GM12878 (cell line): ENCODE results near the gene FAM110C. TPM values are rescaled to one million over a fixed set of nuclear protein-coding genes. Genes with fewer than 3 reads are reported as not detected.
"Not testable (repeated sequence)": the region's sequence is repeated elsewhere in the genome, so short reads cannot be mapped to it uniquely, and the experiment has no call there.

Experiments
- ATAC-seq: fragments of 200-7000 bp; cut with Tn5 transposase; 3 replicates; pipeline ENCODE4 v1.9.1; 2020; ENCODE audit warnings: mild to moderate bottlenecking, moderate library complexity
- BruUV-seq: library from RNA; stranded (reverse); fragments of 400-500 nt; replicated peaks from 2 replicates; lab custom pipeline; 2021; lab: Mats Ljungman, UMichigan
- CTCF ChIA-PET: fragments of 300-600 bp; sonication (Branson Sonifier 250); formaldehyde crosslinking; extraction: SDS; loops from one replicate; lab custom pipeline; 2021; ENCODE audit warnings: inconsistent platforms; lab: Yijun Ruan, JAX
- POLR2A ChIA-PET: fragments of 350-600 bp; formaldehyde crosslinking; extraction: SDS; loops from one replicate; lab custom pipeline; 2021; ENCODE audit warnings: inconsistent platforms; lab: Charles Lee
- RAD21 ChIA-PET: fragments of 300-600 bp; sonication (Branson Sonifier 250); formaldehyde crosslinking; loops from one replicate; lab custom pipeline; 2023; ENCODE audit warnings: antibody characterized with exemption; ENCODE audit not compliant: unreplicated experiment; lab: Charles Lee
- SMC1A ChIA-PET: fragments of 300-600 bp; sonication (Branson Sonifier 250); formaldehyde crosslinking; loops from one replicate; lab custom pipeline; 2023; ENCODE audit not compliant: unreplicated experiment, uncharacterized antibody; lab: Charles Lee
- DNase-seq: peaks from one replicate; pipeline ENCODE4 v3.0.0-alpha.2; 2011; ENCODE audit warnings: low read depth, low spot score
- FAIRE-seq: peaks from 3 replicates; lab custom pipeline; 2011; peaks lifted over from hg19 to GRCh38; lab: Jason Lieb, UNC
- H2AFZ ChIP-seq: 2 replicates; pipeline ENCODE4 v1.6.0; 2011; ENCODE audit warnings: low read depth, low read length, control low read depth; ENCODE audit not compliant: control insufficient read depth
- H3K27ac ChIP-seq: 2 replicates; pipeline ENCODE4 v1.5.1; 2011; ENCODE audit warnings: control low read depth; ENCODE audit not compliant: control insufficient read depth, insufficient read depth
- H3K27me3 ChIP-seq, 2 experiments: replicated peaks in 1 of 2; 2 replicates each; pipeline versions ENCODE4 v1.6.0 to v1.6.1; 2011; ENCODE audit warnings: low read length in 1 of 2; ENCODE audit not compliant: control insufficient read depth in 2 of 2, insufficient read depth in 2 of 2
- H3K36me3 ChIP-seq, 2 experiments: 2 replicates each; pipeline ENCODE4 v1.5.1; 2011; ENCODE audit warnings: low read length in 1 of 2; ENCODE audit not compliant: control insufficient read depth in 2 of 2, insufficient read depth in 2 of 2
- H3K4me1 ChIP-seq: 2 replicates; pipeline ENCODE4 v1.6.1; 2011; ENCODE audit warnings: mild to moderate bottlenecking, low read length, moderate library complexity, mixed read lengths; ENCODE audit not compliant: control insufficient read depth, insufficient read depth
- H3K4me2 ChIP-seq: 2 replicates; pipeline ENCODE4 v1.6.0; 2011; ENCODE audit warnings: control low read depth; ENCODE audit not compliant: control insufficient read depth, insufficient read depth
- H3K4me3 ChIP-seq: fragments of 200-600 bp; sonication (generic); 2 replicates; pipeline ENCODE4 v1.5.1; 2016
- H3K79me2 ChIP-seq: 2 replicates; pipeline ENCODE4 v1.6.0; 2011; ENCODE audit warnings: low read length; ENCODE audit not compliant: control insufficient read depth, insufficient read depth
- H3K9ac ChIP-seq: 2 replicates; pipeline ENCODE4 v1.8.0; 2011; ENCODE audit warnings: low read length, control low read depth, mixed read lengths; ENCODE audit not compliant: control insufficient read depth, insufficient read depth
- H3K9me3 ChIP-seq: replicated peaks from 3 replicates; pipeline ENCODE4 v1.5.1; 2011; ENCODE audit warnings: mild to moderate bottlenecking, low read length; ENCODE audit not compliant: control insufficient read depth, insufficient read depth
- H4K20me1 ChIP-seq: 2 replicates; pipeline ENCODE4 v1.6.0; 2011; ENCODE audit not compliant: control insufficient read depth, insufficient read depth
- EGR1 ChIP-seq, 2 experiments: IDR thresholded peaks; 1 replicate in 1 of 2; 2 replicates in 1 of 2; pipeline ENCODE4 v1.6.1; 2011 to 2012; ENCODE audit warnings: low read depth in 2 of 2, low read length in 2 of 2, borderline replicate concordance in 1 of 2, mild to moderate bottlenecking in 1 of 2, moderate library complexity in 1 of 2
- IRF4 ChIP-seq: IDR thresholded peaks from 2 replicates; pipeline ENCODE4 v1.6.1; 2011; ENCODE audit warnings: low read depth, low read length
- RBBP5 ChIP-seq: fragments of 200-600 bp; sonication (generic); conservative IDR thresholded peaks from 2 replicates; pipeline ENCODE4 v1.6.1; 2016
- SIX5 ChIP-seq: IDR thresholded peaks from 2 replicates; pipeline ENCODE4 v1.6.1; 2011; ENCODE audit warnings: mild to moderate bottlenecking, low read depth, low read length, moderate library complexity; ENCODE audit not compliant: severe bottlenecking
- TAF1 ChIP-seq: IDR thresholded peaks from 2 replicates; pipeline ENCODE4 v1.6.1; 2011; ENCODE audit warnings: mild to moderate bottlenecking, low read depth, low read length, borderline replicate concordance
- TBL1XR1 ChIP-seq: IDR thresholded peaks from 2 replicates; pipeline ENCODE4 v1.6.1; 2012; ENCODE audit warnings: low read depth, low read length, improper control_type of control experiment
- ZBTB40 ChIP-seq: fragments of 450-650 bp; IDR thresholded peaks from 2 replicates; pipeline ENCODE4 v1.6.1; 2016; ENCODE audit warnings: mild to moderate bottlenecking, moderate library complexity, borderline replicate concordance
- ZZZ3 ChIP-seq: IDR thresholded peaks from 2 replicates; pipeline ENCODE4 v1.6.1; 2011; ENCODE audit warnings: low read depth; ENCODE audit not compliant: control insufficient read depth, insufficient read length
- WGBS: methylation state at CpG from one replicate; pipeline ENCODE4 v1.1.6; 2016; ENCODE audit warnings: low lambda C conversion rate; ENCODE audit not compliant: insufficient replicate concordance, insufficient coverage; ENCODE audit errors: missing lambda C conversion rate; 5-methylcytosine and 5-hydroxymethylcytosine counted together
- in situ Hi-C: fragments of 300-500 bp; cut with MboI; formaldehyde crosslinking; loops from 9 replicates; pipeline ENCODE4 v1.14.3; 2018; ENCODE audit warnings: mixed read lengths
- intact Hi-C: fragments of 100-400 bp; cut with micrococcal nuclease; formaldehyde crosslinking; loops from one replicate; pipeline ENCODE4 v1.14.2; 2022; ENCODE audit not compliant: unreplicated experiment
- polyA plus RNA-seq, 11 experiments: library from polyadenylated mRNA; depleted of rRNA in 4 of 11; unstranded in 6 of 11; stranded (reverse) in 5 of 11; fragments of >200 nt; fragmentation: Nextera tagmentation in 4 of 11; fragmentation: Illumina TruSeq in 1 of 11; extraction: Ambion mirVana in 4 of 11; extraction: Trizol in 1 of 11; gene quantifications; 1 replicate in 1 of 11; 2 replicates in 10 of 11; pipeline versions ENCODE4 v1.2.1 to v1.2.3, GENCODE V29; 2011 to 2016; ENCODE audit warnings: inconsistent platforms in 2 of 11, missing spikeins in 2 of 11, low read depth in 1 of 11
- total RNA-seq, 4 experiments: library from RNA; depleted of rRNA in 3 of 4; stranded (reverse); fragments of >200 nt in 3 of 4; fragmentation: Illumina TruSeq in 1 of 4; extraction: Trizol in 1 of 4; gene quantifications; 2 replicates each; pipeline versions ENCODE4 v1.2.1 to v1.2.3, GENCODE V29; 2013 to 2021
- TF ChIP-seq, protein P1 (sequence below): fragments of 450-650 bp; formaldehyde crosslinking; IDR thresholded peaks from 2 replicates; pipeline ENCODE4 v1.5.0; 2022; ENCODE audit warnings: mild to moderate bottlenecking, missing genetic modification characterization

Gene FAM110C
- total and polyA plus RNA-seq, 10 of the 15 experiments (the other 5 are each of a cell fraction or from before 2014, with no cell fraction given): not detected

DNA sequence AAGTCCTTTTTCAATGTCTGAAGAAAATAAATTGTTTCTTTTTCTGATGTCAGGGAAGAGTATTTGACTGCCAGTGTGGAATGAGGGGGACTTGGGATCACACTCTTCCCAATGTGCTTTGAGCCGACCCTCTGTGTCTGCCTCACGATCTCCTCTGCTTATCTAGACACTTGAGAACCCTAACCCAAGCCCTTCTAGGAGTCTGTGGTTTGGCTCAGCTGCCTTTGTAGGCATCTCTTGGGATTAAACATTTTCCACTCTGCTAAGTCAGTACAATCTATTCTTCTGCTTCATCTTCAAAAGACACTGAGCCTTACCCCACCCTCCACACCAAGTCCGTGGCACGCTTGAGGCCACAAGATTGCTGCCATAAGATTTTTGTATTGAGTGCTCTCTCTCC lies 19.4 kb downstream of the FAM110C start (continued):
- no peak for TF ChIP-seq ZBTB40
- TF ChIP-seq SIX5: no peak

DNA sequence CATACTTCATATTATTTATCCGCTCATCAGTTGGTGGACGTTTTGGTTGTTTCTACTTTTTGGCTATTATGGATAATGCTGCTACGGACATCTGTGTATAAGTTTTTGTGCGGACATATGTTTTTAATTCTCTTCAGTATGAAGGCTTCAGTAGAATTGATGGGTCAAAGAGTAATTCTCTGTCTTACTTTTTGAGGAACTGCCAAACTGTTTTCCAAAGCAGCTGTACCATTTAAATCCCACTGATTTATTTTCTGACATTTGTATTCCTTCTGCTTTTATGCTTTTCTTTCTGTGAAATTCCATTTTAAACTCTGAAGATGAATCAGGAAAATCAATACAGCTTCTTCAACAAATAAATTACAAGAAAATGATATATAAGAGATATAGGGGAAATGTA lies 20.8 kb downstream of the FAM110C start:
- H3K27ac ChIP-seq: no peak overlapping the region
- no peak overlapping the region for H3K9ac ChIP-seq
- 25% methylated on average over 4 of the region's 4 CpGs for WGBS
- intact Hi-C loops: no loop called here
- no peaks in the 10 kb centered on the region for H4K20me1 ChIP-seq
- H3K4me1 ChIP-seq: no peaks in the 10 kb centered on the region
- DNase-seq (no peak), ATAC-seq (no peak), FAIRE-seq (no peak)
- ChIA-PET RAD21 (no interaction called here), POLR2A (no interaction called here), CTCF (no interaction called here), SMC1A (no interaction called here)
- no peaks in the 10 kb centered on the region for H3K27me3 ChIP-seq
- no peak overlapping the region for H2AFZ ChIP-seq
- H3K4me2 ChIP-seq: no peak overlapping the region
- no peaks in the 10 kb centered on the region for H3K79me2 ChIP-seq
- in situ Hi-C loops: no loop called here
- no peaks in the 10 kb centered on the region for H3K36me3 ChIP-seq
- H3K9me3 ChIP-seq: no peaks in the 10 kb centered on the region
- no peak overlapping the region for H3K4me3 ChIP-seq
- BruUV-seq: no TSS peak
- TF ChIP-seq RBBP5 (no peak), TBL1XR1 (no peak), EGR1 (IDR thresholded peaks at IDR 0.05; ENCODE audit: borderline replicate concordance in 1 of 2, low read depth in 2 of 2, low read length in 2 of 2) (no peak), IRF4 (no peak), TAF1 (no peak), ZZZ3 (no peak)
- TF ChIP-seq, protein P1, sequence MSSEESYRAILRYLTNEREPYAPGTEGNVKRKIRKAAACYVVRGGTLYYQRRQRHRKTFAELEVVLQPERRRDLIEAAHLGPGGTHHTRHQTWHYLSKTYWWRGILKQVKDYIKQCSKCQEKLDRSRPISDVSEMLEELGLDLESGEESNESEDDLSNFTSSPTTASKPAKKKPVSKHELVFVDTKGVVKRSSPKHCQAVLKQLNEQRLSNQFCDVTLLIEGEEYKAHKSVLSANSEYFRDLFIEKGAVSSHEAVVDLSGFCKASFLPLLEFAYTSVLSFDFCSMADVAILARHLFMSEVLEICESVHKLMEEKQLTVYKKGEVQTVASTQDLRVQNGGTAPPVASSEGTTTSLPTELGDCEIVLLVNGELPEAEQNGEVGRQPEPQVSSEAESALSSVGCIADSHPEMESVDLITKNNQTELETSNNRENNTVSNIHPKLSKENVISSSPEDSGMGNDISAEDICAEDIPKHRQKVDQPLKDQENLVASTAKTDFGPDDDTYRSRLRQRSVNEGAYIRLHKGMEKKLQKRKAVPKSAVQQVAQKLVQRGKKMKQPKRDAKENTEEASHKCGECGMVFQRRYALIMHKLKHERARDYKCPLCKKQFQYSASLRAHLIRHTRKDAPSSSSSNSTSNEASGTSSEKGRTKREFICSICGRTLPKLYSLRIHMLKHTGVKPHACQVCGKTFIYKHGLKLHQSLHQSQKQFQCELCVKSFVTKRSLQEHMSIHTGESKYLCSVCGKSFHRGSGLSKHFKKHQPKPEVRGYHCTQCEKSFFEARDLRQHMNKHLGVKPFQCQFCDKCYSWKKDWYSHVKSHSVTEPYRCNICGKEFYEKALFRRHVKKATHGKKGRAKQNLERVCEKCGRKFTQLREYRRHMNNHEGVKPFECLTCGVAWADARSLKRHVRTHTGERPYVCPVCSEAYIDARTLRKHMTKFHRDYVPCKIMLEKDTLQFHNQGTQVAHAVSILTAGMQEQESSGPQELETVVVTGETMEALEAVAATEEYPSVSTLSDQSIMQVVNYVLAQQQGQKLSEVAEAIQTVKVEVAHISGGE: no peak

GRCh38 chr2:24591-24990 lies 21.7 kb downstream of the FAM110C start:
- POLR2A ChIA-PET, H2AFZ ChIP-seq, H3K27ac ChIP-seq, FAIRE-seq, intact Hi-C loops, H3K9ac ChIP-seq, H3K36me3 ChIP-seq, H3K27me3 ChIP-seq, DNase-seq, in situ Hi-C loops, H3K9me3 ChIP-seq, RAD21 ChIA-PET, SMC1A ChIA-PET, BruUV-seq, H3K4me3 ChIP-seq, H3K4me2 ChIP-seq, CTCF ChIA-PET, H3K4me1 ChIP-seq, ATAC-seq, H3K79me2 ChIP-seq, H4K20me1 ChIP-seq: not testable (repeated sequence)
- 11% methylated on average over 4 of the region's 4 CpGs for WGBS
